ENCODE measurements around the gene CACYBP.

CACYBP gene

DNA sequence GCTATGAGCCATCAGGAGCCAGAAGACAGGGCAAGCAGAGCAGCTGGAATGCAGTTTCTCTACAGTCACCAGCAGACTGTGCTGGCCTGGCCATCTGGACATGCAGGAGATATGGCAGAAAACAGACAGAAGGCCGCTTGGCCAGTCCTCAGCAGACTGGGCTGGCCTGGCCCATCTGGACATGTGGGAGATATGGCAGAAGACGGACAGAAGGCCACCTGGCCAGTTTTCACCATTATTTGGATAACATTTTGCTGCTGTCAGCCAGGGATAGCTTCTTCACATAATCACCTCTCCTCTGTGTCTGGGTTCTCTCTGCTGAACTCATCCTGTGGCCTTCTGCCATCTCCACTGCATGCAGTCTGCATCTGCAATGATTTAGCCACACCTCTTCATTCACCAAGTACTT, 25.0 kb upstream of the CACYBP start:
- no peak for DNase-seq (ENCODE audit: low read depth in 2 of 2)

DNA sequence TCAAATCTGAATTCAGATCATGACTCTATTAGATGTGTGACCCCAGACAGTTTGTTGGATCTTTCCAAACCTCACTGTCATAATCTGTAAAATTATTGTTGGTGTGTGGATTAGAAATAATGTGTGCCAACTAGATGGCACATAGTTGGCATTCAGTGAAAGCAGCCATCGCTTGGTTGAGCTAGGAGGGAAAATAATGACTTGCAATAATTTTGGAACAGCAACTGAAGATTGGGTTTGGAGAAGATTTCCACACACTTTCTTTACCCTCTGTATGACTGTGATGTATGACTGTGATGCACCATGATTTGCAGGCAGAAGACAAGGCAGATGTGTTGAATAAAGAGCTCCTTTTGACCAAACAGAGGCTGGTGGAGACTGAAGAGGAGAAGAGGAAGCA, 24.0 kb upstream of the CACYBP start:
- no peak for DNase-seq (ENCODE audit: low read depth in 2 of 2)

DNA sequence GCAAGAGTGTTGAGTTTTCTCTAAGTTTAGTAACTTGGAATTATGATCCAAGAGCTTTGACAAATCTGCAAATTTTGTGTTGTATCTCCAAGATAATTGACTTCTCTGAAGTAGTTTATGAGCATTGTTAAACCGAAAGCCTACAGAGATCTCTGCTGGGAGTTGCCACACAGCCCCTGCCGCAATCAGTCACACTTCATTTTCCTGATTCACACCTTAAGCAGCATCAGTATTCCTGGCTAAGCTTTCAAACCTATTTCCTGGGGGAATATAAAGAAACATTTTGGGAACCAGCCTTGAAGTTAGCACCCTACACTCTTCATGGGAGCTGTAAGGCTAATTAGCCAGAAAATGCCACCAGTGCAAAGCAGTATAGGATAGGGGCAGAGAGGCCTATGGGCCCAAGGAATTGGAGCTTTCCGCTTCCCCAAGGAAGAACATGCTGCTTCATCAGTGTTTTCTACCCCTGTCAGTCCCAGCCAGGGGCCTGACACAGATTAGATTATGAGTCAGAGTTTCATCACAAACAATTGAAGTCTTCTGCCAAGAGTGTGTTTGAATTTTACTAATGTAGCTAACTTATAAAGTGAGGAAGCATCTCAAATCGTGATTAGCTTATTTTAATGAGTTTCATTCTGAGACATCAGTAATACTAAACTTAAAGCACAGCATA, 23.2 kb upstream of the CACYBP start:
- no peak for DNase-seq (ENCODE audit: low read depth in 2 of 2)

DNA sequence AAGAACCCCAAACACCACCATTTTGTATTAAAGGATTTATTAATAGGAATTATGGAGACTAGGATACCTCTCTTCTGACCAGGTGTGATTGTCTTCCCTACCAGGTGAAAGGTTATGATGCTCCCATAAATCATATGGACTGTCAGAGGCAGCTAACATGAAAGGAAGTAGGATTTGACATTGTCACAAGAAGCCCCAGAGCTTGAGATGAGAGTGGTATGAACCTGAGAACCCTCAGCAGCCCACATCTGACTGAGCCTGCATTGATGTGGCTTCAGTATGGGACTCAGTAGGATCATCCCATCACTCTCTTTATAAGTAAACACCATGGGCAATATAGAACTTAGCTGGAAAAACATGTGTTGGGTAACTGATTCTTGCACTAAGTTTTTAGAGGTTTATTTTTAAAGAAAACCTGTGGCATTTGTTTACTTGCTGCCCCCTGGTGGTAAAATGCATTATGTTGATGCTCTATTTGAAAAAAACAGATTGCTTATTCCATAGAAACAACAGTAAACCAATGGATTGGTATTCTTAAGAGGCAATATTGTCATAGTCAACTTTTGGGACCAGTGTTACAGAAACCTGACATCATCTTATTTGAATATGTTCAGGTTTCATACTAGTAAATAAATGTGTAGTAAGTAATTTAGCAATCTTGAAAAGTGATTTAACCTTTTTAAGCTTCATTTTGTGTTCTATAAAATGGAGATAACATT, 16.6 kb upstream of the CACYBP start:
- DNase-seq (ENCODE audit: low read depth in 2 of 2), result peak in 1 of 2 donors; percentile 25

DNA sequence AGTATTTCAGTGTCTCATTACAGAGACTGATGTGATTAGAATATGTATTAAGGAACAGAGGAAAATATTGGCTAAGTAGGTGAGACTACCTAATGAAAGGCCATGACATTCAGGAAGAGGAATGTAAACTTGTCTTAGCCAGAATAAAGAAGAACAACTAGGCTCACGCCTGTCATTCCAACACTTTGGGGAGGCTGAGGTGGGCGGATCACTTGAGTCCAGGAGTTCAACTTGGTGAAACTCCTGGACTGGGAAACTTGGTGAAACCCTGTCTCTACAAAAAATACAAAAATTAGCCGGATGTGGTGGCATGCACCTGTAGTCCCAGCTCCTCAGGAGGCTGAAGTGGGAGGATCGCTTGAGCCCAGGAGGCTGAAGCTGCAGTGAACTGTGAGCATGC, 14.8 kb upstream of the CACYBP start:
- DNase-seq (ENCODE audit: low read depth in 2 of 2), result no peak

DNA sequence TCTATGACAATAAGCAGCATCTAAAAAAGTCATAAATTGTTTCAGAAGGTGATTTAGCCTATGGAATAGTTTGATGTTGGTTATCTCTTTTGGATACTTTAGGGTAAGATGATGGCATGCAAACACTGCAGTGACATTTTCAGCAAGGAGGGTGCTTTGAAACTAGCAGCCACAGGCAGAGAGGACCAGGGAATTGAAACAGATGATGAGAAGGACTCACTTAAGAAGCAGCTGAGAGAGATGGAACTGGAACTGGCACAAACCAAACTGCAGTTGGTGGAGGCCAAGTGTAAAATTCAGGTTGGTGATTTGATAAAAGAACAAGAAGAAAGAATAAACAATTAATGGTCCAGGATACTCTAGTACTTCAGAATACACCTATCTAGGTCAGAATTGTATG, 11.2 kb upstream of the CACYBP start:
- DNase-seq (ENCODE audit: low read depth in 2 of 2), result no peak

DNA sequence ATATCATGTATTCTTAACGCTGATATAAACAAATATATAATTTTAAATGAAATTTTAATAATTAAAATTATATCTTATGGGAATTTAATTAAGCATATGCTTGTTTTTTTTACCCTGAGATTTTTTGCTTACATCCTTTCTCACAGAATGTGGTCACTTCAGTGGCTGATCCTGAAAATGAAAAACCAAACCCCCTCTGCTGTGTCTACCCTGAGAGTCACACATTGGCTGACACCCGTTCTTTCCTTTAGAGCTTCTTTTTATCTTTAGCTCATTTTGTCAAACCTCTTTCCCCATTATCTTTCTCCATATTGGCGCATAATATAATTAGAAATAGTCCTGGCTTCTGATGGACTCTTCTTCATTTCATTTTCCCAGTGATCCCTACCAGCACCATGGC, 10.8 kb upstream of the CACYBP start:
- no peak for DNase-seq (ENCODE audit: low read depth in 2 of 2)

DNA sequence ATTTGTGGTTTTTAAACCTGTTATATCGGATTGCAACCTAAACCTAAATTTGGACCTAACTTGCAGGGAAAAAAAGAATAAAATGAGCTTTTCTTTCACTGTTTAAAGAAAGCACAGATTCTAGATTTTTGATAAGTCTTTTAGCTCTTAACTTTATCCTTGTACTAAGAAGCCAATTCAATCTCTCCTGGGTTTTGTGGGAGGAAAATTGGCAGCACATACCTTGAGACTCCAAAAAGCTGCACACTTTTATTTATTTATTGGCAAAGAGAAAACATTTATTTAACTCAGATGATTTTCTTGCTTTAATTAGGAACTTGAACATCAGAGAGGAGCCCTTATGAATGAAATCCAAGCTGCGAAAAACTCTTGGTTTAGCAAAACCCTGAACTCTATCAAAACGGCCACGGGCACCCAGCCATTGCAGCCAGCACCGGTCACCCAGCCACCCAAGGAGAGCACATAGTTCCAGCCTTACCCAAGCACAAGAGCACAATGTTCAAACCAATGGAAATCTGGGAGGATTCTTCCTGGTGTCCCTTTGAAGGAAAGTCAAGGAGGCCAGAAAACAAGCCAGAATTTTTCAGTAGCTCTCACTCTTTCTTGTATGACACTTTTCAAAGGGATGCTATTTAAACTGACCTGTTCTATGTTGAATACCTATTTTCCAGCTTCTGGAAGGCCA, 10.1 kb upstream of the CACYBP start:
- DNase-seq (ENCODE audit: low read depth in 2 of 2), result no peak

DNA sequence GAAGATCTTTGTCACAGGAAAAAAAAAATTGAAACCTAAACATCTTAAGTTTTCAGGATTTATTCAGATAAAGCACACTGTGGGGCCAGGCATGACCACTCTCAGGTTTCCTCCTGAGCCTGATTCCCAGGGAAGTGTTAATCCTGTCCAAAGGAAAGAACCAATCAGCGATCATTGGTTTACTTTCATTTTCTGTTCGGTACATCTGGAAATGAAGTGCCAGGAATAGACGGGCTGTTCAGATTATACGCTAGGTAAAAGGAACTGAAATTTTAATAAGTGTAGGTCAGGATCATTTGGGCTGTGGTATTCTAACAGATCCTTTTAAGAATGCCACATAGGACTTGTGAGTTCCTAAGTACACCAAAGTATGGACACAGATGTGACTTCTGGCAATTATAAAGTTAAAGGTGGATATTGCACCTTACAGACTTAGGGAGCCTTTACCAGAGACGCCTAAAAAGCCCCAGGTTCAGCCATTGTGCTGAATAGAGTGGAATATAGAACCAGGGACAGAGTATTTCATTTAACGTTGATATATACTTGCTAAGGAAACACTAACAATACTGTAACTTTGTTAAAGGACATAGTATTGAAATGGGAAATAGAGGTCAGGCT, 9.3 kb upstream of the CACYBP start:
- DNase-seq (ENCODE audit: low read depth in 2 of 2), result no peak

DNA sequence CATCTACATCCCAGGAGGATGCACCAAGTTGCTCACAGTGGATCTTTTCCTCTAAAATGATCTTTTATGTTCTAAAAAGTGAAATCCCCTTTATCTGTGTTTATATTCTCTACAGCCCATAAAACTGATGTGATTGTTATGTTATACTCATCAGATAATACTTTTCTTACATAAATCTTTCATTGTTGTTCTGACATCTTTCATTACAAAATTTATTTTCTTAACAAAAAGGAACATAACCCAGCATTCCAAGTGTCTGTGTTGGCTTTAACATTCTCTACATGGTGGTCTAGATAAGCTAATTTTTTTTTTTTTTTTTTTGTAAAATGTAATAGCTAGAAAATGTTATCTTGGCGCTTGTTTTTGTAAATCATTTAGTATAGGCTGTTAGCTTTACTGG, 8.3 kb upstream of the CACYBP start:
- DNase-seq (ENCODE audit: low read depth in 2 of 2), result no peak

DNA sequence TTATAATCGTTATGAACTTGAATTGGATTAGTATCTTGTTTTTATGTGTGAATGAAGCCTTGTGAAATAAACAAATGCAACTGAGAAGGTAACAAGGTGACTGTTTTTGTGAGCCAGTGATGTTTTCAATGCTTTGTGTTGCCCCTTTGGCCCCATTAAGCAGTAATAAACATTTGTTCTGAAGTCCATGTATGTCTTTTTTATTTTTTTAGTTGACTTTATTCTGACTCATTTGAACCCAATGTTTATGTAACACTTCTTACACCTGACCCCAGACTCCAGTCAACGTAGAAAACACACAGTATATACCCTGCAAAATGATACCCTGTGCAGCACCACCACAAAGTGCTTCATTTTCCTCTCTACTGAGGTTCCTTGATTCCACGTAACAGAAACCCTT, 4.6 kb upstream of the CACYBP start:
- DNase-seq (ENCODE audit: low read depth in 2 of 2), result no peak

DNA sequence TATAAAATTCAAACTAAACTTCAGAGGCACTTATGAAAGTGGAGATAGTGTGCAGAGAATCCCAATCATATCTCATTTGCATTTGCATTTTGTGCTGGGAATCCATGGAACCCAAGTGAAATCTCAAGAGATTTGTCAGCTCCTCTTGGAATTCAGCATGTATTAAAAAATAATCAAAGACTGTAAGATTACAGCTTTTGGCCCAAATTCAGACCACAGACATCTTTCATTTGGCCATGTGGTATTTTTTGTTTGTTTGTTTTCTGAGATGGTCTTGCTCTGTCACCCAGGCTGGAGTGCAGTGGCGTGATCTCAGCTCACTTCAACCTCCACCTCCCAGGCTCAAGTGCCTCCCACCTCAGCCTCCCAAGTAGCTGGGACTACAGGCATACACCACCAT, 3.8 kb upstream of the CACYBP start:
- no peak for DNase-seq (ENCODE audit: low read depth in 2 of 2)

DNA sequence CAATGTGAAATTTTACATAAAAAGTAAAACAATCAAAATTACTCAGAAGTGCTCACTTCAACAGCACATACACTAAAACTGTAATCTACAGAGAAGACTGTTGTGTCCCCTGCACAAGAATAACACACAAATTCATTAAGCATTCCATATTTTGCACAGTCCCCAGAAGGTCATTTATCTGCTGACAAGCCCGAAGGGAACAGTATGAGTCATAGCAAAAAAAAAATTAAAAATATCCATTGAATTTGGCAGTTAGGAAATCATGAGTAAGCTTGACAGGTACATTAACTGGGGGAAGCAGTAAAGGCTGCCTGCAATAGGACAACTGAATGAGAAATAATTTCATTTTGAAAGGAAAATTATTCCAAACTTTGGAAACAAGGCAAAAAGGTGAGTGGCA, 3.3 kb upstream of the CACYBP start:
- DNase-seq (ENCODE audit: low read depth in 2 of 2), result no peak

DNA sequence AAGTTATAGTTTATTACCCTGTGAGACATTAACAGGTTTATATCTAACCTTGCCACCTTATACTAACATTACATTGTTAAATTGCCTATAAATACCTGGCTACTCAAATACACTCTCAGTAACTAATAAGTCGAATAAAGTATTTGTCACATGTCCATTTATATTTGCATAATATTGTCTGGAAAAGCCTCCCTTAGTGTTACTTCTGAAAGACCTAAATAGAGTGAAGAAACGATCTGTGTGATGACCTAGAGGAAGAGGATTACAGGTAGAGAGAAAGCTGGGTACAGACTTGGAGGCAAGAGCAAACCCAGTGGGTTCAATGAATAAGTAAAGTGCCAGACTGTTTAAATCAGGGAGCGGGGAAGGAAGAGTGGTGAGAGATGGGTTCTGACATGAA, 2.7 kb upstream of the CACYBP start:
- no peak for DNase-seq (ENCODE audit: low read depth in 2 of 2)

DNA sequence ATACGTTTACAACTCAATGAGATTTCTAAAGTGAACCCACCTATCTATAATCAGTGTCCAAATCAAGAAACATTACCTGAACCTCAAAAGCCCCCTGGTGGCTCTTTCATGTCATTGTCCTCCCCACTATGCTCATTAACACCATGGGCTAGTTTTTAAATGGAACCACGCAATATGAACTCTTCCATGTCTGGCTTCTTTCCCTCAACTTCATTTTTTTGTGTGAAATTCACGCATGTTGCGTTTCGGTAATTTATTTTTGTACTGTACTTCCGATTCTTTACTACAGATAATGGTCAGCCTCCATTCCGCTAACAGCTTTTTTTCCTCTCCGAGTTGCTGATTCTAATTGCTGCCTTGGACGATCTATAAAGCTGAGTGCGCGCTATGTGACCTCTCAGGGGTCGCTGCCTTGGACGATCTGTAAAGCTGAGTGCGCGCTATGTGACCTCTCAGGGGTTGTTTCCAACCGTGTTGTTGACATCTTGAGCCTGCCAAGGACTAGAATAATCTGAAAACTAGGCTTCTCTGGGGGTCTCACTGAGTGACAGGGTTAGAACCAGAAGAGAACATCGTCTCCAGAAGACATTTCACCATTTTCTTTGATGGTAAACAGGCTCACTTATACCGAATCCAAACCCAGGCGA, 1.1 kb upstream of the CACYBP start:
- no peak for DNase-seq (ENCODE audit: low read depth in 2 of 2)

DNA sequence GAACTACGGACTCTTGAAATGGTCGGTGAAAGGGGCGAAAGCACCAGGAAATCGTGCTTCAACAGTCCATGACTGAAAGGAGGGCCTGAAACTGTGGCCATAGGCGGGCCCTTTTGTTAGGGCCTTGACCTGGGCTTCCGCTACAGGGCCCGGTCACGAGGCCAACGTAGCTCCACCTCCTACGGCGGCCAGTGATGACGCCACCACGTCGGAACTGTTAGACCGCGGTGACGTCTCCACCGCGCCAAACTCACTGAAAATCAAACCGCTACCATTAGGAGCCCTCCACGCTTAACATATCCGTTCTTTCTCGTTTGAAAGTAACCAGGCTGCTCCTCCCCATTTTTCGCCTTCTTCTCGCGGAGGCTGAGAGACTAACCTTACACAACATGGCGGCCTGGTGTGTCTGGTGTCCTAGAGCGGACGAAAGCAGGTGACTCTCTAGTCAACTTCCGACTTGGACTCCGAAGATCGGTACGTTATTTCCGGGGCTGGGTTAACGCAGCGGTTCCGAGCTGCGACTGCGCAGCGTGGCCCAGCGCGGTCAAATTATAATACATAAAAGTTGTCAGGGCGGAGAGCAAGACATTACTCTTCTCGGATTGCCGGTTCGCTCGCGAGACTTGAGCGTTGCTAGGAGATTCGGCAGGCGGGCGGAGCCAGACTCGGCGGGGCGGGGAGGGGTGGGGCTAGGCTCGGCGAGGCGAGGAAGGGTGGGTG, 371 bp upstream of the CACYBP start:
- peak; percentile 94 to 95 for DNase-seq (ENCODE audit: low read depth in 2 of 2)

DNA sequence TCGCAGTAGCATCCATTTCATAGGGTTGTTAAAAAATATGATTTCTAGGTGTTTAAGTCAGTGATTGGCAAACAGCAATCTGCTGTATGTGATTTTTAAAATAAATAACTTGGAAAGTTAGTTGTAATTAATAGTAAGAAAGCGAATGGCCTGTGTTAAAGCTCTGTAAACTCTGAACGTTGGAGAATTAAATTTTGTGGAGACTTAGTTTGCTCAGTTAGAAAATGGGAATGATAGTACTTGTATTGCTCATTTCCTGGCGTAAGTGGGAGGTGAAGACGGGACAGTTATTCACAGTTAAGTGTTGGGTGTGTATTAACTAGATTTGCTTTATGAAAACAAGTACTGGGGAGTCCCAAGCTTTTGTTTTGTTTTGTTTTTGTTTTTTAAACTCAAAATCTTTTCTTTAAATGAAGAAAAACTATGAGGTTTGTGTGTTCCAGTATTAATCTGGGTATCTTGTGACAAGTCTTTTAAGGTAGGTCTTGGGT, 995 bp downstream of the CACYBP start:
- no peak for DNase-seq (ENCODE audit: low read depth in 2 of 2)

DNA sequence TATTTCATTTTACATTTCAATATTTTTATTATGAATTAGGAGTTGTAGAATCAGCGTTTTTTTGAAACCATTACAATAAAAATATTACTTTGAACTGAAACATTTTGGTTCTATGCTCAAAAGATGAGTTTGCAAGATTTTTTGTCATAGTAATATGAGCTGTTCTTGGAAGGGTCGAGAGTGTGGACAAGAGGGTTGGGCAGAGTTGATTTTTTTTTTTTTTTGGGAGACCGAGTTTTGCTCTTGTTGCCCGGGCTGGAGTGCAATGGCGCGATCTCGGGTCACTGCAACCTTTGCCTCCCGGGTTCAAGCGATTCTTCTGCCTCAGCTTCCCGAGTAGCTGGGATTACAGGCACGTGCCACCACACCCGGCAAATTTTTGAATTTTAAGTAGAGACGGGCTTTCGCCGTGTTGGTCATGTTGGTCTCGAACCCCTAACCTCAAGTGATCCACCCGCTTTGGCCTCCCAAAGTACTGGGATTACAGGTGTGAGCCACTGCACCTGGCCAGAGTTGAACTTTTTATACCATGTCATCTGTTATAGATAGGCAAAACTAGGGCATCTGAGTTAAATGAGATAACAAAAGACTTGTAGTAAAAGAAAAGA, 3.3 kb downstream of the CACYBP start:
- no peak for DNase-seq (ENCODE audit: low read depth in 2 of 2)

DNA sequence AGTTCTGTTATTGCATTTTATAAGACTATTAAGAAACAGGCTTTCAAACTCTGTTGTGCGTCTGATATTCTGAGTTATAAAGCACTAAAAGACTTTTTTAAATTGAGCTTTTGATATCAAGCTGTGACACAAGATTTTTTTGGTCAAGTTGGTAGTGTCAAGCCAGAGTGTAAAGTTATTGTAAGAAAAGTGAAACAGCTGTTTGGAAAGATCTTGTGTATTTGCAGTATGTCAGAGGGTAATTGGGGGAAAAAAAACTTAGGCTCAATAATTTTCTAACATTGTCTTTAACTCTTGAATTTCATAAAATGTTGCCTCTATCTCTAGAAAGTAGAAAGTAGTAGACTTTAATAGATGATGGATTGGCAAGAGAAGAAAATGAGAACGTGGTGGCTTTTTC, 3.8 kb downstream of the CACYBP start:
- no peak for DNase-seq (ENCODE audit: low read depth in 2 of 2)

DNA sequence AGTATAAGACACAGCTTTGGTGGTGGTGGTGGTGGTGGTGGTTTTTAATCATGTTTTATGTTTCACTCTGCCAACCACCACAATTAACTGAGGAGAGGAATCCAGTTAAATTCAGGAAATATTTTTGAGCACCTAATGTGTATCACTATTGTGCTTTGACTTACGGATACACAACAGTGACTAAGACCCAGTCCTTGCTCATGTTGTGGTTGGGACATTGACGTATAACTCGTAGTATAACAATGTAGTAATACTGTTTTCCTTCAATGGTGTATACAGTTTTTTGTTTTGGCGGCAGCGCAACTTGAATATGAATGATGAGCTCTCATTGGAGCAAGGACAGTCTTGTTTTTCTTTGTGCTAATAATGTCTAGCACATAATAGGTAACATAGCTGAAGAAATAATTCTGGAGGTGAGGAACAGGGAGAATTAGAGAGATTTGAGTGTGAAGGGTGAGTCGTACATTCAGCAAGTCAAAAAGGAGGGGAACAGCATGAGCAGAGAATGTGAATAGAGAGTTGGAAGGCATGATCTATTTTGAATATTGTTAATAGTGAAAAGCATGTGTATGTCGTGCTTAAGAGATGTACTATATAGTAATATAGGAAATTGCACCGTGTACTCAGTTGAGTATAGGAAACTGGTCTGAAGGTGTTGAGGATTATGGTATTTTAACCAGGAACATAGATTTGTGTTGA, 5.5 kb downstream of the CACYBP start:
- DNase-seq (ENCODE audit: low read depth in 2 of 2), result no peak
